NCI-H1417 treated with DMSO at 0.1 percent for 48 hours (cell line): ENCODE measurements around the gene MTMR1.

Experiments used
- DNase-seq: peaks from one replicate; lab custom pipeline; 2025; lab: John Stamatoyannopoulos, UW

Gene MTMR1

DNA sequence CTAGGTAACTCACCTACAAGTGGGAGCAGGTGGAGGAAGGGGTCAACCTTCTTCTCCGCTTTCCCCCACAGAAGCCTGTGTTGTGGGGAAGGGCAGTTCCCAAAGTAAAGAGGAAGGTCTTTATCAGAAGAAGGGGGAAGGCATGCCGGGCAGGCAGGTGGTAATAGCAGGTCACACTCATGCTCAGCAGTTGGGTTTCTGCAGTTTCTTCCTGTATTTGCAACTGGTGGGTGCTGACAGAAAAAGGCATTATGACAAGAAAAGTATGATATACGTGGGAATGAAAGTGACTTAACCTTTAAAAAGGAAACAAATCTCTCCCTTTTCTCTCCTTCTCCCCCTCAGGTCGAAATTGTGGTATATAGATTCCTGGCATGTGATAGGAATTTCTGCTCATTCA, 3.7 kb downstream of the MTMR1 start:
- DNase-seq: no peak

DNA sequence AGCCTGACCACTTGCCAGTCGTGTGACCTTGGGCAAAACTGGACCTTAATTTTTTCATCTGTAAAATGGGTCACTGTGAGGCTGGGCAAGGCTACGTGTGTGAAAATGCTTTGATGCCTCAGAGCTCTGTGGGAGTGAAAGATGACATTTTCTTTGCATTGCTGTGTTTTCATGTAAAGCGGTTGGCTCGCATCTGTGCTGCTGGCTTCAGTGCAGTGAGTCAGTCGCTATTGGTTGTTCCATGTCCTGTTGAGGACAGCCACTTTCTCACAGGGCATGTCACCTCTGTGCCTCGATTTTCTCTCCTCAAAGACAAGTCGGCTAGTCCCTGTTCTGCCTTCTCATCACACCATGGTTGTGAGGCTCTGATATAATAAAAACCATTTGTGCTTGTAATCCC, 4.4 kb downstream of the MTMR1 start:
- no peak for DNase-seq

DNA sequence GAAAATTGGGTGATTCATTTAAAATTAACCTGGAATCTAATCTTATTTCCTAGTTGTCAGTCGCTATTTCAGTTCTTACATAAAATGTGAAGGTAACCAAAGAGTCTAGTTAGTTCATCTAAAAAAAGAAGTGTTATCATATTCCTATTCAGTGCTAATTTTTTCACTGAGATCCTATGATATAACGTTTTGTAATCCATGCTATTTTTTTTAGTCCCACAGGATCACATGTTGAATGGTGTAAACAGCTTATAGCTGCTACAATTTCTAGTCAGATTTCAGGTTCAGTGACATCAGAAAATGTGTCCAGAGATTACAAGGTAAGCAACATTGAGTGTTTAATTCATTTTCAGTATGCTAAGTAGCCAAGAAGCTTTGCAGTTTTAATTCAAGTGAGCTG, 5.8 kb downstream of the MTMR1 start:
- DNase-seq: no peak

DNA sequence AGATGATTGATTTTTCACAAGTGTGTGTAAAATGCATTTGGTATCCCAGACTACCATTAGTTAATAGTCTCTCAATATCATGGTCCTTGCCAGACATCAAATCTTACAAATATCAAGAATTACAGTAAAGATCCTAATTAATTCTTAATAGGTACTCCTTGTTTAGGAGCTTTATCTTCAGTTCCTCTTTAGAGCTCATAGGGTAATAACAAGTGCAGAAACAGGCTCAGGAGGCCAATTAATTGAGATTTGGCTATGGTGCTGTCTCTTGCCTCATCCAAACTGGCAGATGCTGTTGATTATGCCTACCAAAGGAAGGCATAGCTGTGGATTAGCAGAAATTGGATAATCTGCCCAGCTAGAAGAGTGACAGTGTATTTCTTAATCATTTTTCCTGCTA, 6.9 kb downstream of the MTMR1 start:
- DNase-seq: no peak

DNA sequence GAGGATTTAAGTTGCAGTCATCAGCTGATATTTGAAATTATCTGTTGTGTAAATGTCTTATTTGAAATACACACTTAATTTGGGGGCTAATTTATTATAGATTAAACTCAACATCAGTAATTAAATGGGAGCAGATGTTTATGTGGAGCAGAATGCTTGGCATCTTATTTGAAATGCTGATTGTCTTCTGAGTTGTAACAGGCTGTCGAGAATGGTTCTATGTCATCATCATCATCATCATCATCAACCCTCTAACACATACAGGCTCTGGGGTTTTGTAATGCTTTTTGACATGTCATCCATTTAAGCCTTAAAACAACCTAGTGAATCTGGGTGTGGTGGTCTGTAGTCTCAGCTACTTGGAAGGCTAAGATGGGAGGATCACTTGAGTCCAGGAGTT, 8.2 kb downstream of the MTMR1 start:
- DNase-seq: no peak

DNA sequence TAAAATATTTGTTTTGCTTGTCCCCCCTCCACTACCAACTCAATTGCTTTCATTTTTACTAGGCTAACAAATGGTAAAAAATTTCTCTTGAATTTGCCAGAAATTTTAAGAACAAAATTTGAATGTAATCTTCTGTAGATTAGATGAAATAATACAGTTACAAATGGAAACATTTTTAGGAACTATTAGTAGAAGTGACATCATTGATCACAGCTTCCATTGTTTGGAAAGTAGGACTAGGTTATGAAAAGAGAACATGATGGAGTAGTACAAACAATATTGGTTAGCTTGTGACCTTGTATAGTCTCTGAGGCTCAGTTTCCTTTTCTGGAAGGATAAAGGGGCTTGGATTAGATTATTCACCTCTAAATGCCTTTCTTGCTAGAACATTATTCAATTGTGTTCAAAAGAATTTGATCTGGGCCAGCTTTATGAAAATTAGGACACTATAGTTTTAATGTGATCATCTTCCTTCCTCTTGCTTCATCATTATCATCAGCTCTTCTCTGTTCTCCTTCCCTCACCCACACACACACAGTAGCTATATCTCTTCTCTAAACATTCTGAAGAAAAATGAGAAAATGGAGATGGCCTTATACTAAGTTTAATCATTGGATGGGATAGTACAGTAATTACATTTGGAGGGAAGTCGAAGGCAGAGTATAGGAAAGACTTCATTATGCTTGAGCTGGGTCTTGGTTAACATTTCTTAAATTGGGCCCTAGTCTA, 9.9 kb downstream of the MTMR1 start:
- DNase-seq: no peak

DNA sequence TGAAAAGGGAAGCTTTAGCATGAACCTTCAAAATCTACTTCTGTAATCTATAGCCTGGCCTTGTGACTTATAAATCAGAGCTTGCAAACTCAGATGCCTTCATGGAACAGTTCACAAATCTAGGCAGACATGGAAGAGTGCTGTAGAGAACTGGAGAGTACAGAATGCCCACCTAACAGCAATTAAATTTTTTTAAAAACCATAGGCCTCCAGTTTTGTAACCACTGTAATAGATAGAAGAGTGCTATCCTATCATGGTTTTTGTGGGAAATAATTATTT, 10.4 kb downstream of the MTMR1 start:
- no peak for DNase-seq

DNA sequence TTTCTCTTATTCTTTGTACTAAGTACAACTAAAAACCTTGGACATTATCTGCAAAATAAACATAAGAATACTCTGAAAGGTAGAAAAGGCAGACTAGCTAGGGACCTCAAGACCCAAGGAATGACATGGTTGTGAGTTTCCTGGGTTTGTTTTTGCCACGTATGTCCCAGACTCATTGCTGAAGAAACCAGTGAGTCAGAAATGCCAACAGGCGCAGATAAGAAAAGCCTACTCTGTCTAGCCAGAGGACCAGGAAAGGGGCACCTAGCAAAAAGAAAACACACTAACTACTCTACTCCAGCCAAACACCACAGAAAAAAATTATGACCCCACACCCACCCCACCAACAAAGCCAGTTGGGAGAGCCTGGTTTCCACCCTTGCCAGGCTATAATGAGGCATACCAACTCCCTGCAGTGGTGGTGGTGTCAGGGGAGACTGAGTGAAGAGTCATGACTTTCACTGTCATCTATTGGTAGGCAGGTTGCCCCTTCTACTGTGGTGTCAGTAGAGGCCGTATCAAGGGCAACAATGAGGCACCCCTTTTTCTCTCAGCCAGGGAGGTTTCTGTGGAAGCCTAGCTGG, 10.9 kb downstream of the MTMR1 start:
- no peak for DNase-seq

DNA sequence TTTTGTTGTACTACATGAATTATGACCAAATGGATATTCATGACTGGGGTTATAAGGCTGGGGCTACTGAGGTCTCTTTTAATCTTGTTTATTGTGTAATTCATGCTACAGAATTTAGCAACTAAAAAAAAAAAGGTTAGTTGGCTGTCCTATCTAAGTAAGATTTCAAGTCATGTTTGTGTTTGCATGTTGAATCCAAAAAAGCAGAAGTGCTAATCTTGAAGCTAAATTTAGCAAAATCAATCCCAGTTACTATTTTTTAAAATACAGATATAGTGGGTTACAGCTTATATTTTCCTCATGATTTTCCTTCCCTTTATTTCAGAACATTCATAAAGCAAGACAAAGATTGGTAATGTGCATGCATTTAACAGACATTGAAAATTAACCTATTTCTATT, 19.4 kb downstream of the MTMR1 start:
- DNase-seq: no peak

DNA sequence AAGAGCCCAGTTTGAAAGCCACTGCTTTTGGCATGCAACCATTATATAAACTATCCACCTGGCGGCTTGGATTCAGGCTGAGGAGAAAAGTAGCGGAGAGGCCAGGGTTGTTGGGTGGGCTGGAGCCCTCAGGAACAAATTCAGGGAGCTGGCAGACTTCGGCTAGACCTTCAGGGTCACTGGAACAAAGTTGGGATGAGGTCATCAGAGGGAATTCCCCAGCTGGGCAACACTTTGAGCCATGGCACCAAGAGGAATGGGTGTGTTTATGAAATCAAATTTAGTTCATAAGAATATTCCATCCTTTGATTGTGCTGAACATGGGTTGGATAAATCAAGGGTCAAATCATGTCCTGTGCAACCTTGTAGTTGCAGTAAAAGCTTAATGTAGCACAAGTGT, 22.0 kb downstream of the MTMR1 start:
- no peak for DNase-seq

DNA sequence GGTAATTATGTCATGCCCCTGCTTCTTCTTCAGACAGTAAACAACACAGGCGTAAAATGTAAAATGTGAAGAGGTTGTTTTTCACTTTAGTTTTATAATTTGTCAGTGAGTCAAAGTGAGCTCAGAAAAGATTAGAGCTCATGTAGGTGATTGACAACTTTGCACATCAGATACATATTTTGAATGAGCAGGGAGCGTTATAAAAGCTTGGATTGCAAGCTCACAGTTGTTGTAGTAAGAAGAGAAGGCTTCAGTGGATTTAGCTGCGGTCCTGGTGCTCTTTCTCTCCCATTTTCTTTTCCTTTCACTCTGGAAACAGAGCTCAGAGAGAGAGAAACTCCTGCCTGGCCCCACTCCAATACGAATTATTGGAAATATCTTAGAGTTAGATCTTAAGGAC, 26.4 kb downstream of the MTMR1 start:
- DNase-seq: no peak

DNA sequence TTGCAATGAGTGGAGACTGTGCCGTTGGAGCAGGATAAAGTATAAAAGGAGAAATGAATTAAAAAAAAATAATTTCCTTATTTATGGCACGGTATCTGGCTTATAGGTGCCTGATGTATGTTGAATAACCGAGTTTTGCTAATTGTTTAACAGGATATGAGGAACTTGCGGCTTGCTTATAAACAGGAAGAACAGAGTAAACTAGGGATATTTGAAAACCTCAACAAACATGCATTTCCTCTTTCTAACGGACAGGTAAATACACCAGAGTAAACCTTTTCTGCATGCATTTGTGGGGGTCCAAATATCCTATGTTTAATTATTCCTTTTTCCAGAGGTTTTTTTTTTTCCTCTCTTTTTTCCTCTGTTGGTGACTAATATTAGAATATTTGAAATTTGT, 36.8 kb downstream of the MTMR1 start:
- DNase-seq: no peak

DNA sequence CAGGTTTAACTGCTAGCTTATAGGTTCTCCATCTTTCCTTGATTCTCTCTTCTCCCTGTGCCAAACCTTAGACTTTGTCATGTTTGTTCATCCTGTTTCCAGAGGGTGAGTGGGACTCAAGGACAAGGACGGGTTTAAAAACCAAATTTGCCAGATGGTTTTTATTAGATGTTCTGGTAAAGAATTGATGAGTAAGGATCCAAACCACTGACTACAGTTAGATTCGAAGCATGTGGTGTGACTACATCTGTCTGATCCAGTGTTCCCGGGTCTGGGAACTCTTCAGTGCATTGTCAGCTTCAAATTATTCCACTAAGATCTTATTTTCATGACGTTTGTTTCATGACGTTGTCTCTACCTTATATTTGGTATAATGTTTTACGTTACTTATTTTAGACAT, 37.5 kb downstream of the MTMR1 start:
- no peak for DNase-seq

DNA sequence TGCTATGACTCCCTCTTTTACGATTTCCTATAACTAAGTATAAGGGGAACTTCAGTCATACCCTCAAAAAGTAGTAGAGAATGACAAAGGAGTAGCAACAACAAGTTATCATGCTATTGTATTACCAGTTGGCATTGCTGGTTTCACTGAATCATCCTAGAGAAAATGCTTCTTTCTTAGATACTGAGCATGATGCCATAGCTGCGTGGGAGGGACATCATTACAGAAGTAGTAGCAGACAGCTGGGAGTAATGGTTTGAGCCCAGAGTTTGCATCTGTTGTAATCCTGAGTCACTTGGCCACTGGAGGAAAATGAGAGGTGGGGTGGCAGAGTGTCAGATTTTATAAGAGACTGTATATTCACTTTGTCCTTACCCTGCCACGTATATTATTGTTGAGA, 38.6 kb downstream of the MTMR1 start:
- DNase-seq: no peak

DNA sequence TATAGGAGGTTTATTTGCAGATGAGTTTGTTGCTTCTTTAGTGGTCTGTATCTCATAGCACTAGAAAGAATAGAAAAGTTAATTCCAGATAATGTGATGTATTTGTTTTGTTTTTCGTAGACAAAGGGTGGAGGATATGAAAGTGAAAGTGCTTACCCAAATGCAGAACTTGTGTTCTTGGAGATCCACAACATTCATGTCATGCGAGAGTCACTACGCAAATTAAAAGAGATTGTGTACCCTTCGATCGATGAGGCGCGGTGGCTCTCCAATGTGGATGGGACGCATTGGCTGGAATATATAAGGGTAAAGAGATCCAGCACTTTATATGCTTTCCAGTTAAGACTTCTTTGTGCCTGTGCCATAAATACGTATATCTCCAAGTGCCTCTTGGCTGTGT, 43.3 kb downstream of the MTMR1 start:
- DNase-seq: no peak

DNA sequence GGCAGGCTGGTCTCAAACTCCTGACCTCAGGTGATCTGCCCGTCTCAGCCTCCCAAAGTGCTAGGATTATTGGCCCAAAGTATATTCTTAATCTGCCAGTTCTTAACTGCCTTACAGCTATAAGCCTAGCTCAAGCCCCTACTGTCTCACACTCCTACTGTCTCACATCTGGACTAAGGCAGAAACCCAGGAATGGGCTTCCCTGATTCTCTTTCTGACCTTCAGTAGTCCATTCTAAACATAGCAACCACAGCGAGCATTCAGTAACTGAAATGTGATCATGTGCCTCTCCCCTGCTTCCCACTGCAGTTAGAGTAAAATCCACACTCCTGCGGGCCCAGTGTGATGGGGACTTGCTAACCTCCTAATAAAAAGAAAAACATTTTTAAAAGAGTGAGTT, 58.9 kb downstream of the MTMR1 start:
- no peak for DNase-seq

DNA sequence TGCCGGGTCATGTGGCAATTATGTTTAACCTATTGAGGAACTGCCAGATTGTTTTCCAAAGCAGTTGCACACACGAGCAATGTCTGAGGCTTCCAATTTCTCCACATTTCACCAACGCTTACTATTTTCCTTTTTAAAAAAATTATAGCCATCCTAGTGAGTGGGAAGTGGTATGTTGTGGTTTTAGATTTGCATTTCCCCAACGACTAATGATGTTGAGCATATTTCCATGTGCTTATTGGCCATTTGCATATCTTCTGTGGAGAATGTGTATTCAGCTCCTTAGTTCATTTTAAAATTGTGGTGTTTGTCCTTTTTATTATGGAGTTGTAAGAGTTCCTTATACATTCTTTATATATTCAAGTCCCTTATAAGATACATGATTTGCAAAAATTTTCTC, 60.2 kb downstream of the MTMR1 start:
- DNase-seq: no peak

DNA sequence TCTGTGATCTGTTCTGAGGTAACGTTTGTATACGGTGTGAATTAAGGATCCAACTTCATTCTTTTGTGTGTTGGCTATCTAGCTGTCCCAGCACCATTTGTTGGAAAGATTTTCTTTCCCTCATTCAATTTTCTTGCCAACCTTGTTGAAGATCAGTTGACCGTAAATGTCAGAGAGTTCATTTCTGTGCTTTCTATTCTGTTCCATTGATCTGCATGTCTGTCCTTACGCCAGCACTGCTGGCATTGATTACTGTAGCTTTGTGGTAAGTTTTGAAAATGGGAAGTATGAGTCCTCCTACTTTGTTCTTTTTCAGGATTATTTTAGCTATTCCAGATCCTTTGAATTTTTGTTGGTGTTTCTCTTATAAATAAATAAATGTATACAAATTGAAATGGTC, 60.8 kb downstream of the MTMR1 start:
- no peak for DNase-seq

DNA sequence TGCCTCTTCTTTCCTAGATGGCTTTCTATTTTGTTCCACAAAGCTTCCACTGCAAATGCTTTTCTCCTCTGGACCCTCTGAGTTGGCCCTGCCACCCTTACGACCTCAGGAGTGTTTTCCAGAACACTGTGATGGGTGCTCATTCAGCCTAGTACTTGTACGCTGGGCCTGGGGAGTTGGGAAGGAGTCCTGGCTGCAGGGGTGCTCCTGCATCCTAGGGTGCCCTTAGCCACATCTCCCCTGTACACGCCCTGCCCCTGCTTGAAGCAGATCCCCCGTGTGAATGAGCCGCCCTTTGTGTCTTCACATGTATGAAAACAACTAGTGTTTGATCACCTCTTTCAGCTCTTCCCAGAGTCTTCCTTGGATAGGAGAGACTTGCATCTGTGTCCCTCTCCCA, 64.2 kb downstream of the MTMR1 start:
- DNase-seq: no peak

DNA sequence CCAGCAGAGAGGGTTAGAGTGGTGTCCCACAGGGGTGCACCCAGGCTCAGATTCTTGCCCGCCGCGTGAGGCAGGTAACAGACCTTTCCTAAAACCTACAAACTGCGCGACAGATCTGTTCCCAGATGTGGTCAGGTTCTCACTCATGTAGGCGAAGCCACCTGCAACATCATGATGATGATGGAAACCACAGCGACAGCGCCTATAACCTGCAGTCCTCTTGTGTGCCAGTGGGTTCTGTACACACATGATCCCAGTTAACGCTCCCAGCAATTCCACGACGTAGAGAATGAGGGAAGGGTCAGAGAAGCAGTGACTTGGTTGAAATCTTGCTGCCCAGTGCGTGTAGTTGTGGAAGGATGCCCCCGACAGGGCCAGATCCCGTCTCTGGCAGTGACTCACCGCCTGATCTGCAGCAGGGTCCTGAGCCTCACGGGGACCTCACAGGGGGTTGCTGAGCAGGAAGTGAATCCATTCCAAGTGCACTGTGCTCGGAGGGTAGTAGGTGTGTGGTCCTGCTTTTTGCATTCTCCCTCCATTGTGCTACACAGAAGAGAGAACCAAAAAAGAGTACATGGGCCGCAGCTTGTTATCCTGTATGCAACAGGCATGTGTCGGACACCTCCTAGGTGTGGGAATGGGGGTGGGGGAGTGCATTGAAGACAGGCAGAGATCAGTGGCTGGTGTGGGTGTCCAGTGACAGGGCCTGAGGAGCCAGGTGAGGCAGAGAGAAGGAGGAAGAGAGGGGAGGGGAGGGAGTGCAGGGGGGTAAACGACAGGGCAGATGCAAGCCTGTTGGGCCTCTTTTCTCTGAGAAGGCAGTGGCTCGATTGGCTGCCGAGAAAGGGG, 66.6 kb downstream of the MTMR1 start:
- no peak for DNase-seq

DNA sequence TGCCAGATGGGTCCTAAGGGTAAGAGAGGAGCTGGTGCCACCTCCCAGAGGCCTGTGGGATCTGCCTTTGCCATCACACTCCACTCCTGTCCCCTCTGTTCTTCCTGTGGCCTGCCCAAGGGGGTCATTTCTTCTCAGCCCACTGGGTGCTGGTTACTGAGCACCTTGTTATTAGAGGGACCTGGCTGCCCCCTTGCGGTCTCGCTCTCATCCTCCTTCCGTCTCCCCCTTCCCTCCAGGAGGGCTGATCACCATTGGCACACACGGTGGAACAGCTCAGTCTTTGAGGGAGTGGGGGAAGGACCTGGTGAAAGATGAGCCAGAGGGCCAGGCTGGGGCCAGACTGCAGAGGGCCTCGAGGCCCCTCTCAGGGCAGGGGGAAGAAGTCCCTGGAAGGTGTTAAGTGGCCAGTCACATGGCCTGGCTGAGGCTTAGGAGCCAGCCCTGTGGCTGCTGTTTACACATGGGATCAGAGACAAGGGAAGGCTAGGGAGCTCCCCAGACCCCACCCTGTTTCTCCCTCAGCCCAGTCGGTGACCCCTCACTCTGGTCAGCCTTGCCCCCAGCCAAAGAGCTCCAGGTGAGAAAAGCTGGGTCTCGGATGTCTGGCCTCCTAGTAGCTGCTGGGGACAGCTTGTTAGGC, 68.1 kb downstream of the MTMR1 start:
- no peak for DNase-seq

DNA sequence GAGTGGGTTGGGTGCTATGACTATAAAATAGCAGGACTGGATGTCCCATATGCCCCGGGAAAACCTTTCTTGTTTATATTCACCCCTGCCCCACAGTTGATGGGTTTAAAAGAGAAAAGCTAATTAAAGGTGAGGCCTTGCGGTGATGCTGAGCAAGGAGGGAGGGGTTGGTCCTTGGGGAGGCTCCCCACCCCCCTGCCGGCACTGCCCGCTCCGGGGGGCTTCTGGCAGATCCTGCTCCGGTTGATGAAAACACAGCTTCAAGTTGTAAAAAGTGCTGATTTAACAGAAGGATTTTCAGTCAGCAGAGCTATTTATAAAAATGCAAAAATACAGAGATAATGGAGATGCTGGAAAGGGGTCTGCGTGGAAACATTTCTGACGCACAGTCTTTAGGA, 68.6 kb downstream of the MTMR1 start:
- no peak for DNase-seq
